ENCODE measurements around the gene SLC38A8.

SLC38A8 gene

DNA sequence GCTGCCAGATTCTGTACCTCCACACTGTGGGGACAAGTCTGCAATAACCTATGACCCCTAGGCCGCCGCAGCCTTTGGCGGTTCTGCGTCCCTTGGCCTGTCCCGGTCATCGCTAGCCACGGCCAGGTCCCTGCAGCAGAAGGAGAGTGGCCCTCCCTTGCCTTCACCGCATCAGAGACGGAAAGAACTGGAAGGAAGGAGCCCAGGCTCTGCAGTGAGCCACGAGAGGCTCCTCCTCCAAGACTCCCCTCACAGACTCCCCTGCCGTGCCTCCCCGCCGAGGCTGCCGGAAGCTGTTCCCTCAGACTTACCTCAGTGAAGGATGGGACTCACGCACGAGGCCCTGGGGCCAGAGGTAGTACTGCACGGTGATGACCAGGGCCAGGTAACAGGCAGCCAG lies 11.0 kb downstream of the SLC38A8 start:
- Histone ChIP-seq H3K36me3 (replicated peaks; ENCODE audit: low read depth, low read length) (no peaks in the 10 kb centered on the region), H3K9me3 (ENCODE audit: insufficient read depth, low read length) (no peaks in the 10 kb centered on the region), H2AFZ (ENCODE audit: low read depth, low read length) (no peak overlapping the region), H3K4me3 (ENCODE audit: low read length) (no peak overlapping the region), H3K9ac (ENCODE audit: low read length) (no peak overlapping the region), H3K27ac (ENCODE audit: low read length) (no peak overlapping the region), H3K4me1 (ENCODE audit: low read length) (no peaks in the 10 kb centered on the region), H4K20me1 (ENCODE audit: insufficient read depth, low read length) (no peaks in the 10 kb centered on the region), H3K27me3 (ENCODE audit: low read depth, low read length) (peaks cover 27% of the 10 kb centered on the region), H3K4me2 (ENCODE audit: low read length) (no peak overlapping the region), H3K79me2 (ENCODE audit: low read length) (no peaks in the 10 kb centered on the region)
- TF ChIP-seq, protein P1, sequence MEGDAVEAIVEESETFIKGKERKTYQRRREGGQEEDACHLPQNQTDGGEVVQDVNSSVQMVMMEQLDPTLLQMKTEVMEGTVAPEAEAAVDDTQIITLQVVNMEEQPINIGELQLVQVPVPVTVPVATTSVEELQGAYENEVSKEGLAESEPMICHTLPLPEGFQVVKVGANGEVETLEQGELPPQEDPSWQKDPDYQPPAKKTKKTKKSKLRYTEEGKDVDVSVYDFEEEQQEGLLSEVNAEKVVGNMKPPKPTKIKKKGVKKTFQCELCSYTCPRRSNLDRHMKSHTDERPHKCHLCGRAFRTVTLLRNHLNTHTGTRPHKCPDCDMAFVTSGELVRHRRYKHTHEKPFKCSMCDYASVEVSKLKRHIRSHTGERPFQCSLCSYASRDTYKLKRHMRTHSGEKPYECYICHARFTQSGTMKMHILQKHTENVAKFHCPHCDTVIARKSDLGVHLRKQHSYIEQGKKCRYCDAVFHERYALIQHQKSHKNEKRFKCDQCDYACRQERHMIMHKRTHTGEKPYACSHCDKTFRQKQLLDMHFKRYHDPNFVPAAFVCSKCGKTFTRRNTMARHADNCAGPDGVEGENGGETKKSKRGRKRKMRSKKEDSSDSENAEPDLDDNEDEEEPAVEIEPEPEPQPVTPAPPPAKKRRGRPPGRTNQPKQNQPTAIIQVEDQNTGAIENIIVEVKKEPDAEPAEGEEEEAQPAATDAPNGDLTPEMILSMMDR (IDR thresholded peaks at IDR 0.05; ENCODE audit: low read depth, low read length) = no peak
- no peak for TF ChIP-seq EZH2phosphoT487 (IDR thresholded peaks at IDR 0.05; ENCODE audit: low read depth)

GRCh38 chr16:84029297-84030047 lies 13.1 kb downstream of the SLC38A8 start:
- H3K4me1 ChIP-seq (ENCODE audit: low read length) = no peaks in the 10 kb centered on the region
- no peaks in the 10 kb centered on the region for H3K36me3 ChIP-seq (replicated peaks; ENCODE audit: low read depth, low read length)
- no peak overlapping the region for H3K9ac ChIP-seq (ENCODE audit: low read length)
- H4K20me1 ChIP-seq (ENCODE audit: insufficient read depth, low read length) = no peaks in the 10 kb centered on the region
- H3K4me3 ChIP-seq (ENCODE audit: low read length) = no peak overlapping the region
- H3K4me2 ChIP-seq (ENCODE audit: low read length) = no peak overlapping the region
- H3K27me3 ChIP-seq (ENCODE audit: low read depth, low read length) = peaks cover 18% of the 10 kb centered on the region
- TF ChIP-seq EZH2phosphoT487 (IDR thresholded peaks at IDR 0.05; ENCODE audit: low read depth) = no peak
- TF ChIP-seq, protein P1 (IDR thresholded peaks at IDR 0.05; ENCODE audit: low read depth, low read length) = no peak
- no peak overlapping the region for H2AFZ ChIP-seq (ENCODE audit: low read depth, low read length)
- H3K79me2 ChIP-seq (ENCODE audit: low read length) = no peaks in the 10 kb centered on the region
- no peaks in the 10 kb centered on the region for H3K9me3 ChIP-seq (ENCODE audit: insufficient read depth, low read length)
- H3K27ac ChIP-seq (ENCODE audit: low read length) = no peak overlapping the region

DNA sequence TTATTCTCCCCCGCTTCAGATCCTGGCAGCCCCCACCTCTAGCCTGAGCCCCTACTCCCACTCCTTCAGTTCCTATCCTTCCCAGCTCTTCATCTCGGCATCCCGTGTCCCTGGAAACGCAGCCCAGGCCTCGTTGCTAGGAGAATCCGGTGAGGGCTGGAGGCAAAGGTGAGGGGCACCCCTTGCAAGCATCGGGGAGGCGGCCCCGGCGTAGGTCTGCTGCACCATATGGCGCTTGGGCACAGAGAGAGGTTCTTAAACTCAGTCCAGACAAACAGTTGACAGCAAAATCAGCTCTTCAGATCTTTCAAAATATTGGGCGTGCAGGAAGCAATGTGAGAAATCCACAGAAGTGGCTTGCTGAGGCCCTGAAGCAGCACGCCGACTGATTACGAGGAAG lies 15.0 kb downstream of the SLC38A8 start:
- H3K79me2 ChIP-seq (ENCODE audit: low read length) = no peaks in the 10 kb centered on the region
- no peaks in the 10 kb centered on the region for H3K36me3 ChIP-seq (replicated peaks; ENCODE audit: low read depth, low read length)
- H3K4me2 ChIP-seq (ENCODE audit: low read length) = no peak overlapping the region
- no peaks in the 10 kb centered on the region for H3K9me3 ChIP-seq (ENCODE audit: insufficient read depth, low read length)
- H3K27me3 ChIP-seq (ENCODE audit: low read depth, low read length) = peaks cover 23% of the 10 kb centered on the region
- TF ChIP-seq EZH2phosphoT487 (IDR thresholded peaks at IDR 0.05; ENCODE audit: low read depth) = no peak
- TF ChIP-seq, protein P1 (IDR thresholded peaks at IDR 0.05; ENCODE audit: low read depth, low read length) = no peak
- no peak overlapping the region for H3K27ac ChIP-seq (ENCODE audit: low read length)
- H3K4me3 ChIP-seq (ENCODE audit: low read length) = no peak overlapping the region
- no peak overlapping the region for H3K9ac ChIP-seq (ENCODE audit: low read length)
- H4K20me1 ChIP-seq (ENCODE audit: insufficient read depth, low read length) = no peaks in the 10 kb centered on the region
- no peak overlapping the region for H2AFZ ChIP-seq (ENCODE audit: low read depth, low read length)
- H3K4me1 ChIP-seq (ENCODE audit: low read length) = no peaks in the 10 kb centered on the region

DNA sequence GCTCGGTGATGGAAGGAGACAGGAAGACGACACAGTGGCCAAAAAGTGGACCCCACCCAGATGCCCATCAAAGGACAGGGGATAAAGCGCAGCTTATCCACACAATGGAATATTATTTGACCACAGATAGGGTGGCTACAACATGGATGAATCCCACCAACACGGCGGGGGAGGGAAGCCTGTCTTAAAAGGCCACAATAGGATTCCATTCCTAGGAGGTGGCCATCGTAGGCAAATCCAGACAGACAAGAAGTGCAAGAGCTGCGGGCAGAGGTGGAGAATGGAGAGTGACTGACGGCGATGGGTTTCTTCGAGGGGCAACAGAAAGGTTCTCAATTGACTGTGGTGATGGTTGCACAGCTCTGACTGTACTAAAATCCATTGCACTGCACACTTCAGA lies 16.0 kb downstream of the SLC38A8 start:
- Histone ChIP-seq H3K79me2 (ENCODE audit: low read length) (no peaks in the 10 kb centered on the region), H3K9me3 (ENCODE audit: insufficient read depth, low read length) (no peaks in the 10 kb centered on the region), H3K27ac (ENCODE audit: low read length) (no peak overlapping the region), H3K4me3 (ENCODE audit: low read length) (no peak overlapping the region), H3K9ac (ENCODE audit: low read length) (no peak overlapping the region), H2AFZ (ENCODE audit: low read depth, low read length) (no peak overlapping the region), H3K4me1 (ENCODE audit: low read length) (no peaks in the 10 kb centered on the region), H3K4me2 (ENCODE audit: low read length) (no peak overlapping the region), H3K27me3 (ENCODE audit: low read depth, low read length) (peaks cover 23% of the 10 kb centered on the region), H3K36me3 (replicated peaks; ENCODE audit: low read depth, low read length) (no peaks in the 10 kb centered on the region), H4K20me1 (ENCODE audit: insufficient read depth, low read length) (no peaks in the 10 kb centered on the region)
- TF ChIP-seq EZH2phosphoT487 (IDR thresholded peaks at IDR 0.05; ENCODE audit: low read depth) = no peak
- TF ChIP-seq, protein P1 (IDR thresholded peaks at IDR 0.05; ENCODE audit: low read depth, low read length) = no peak
